ENCODE results near the gene WNK1.

The WNK1 gene

GRCh38 chr12:951176-951575, 198.8 kb downstream of the WNK1 start:
- no peak for DNase-seq (ENCODE audit: low spot score)

GRCh38 chr12:953776-954175, 201.4 kb downstream of the WNK1 start:
- DNase-seq (ENCODE audit: low spot score): no peak

GRCh38 chr12:954741-955140, 202.4 kb downstream of the WNK1 start:
- no peak for DNase-seq (ENCODE audit: low spot score)

DNA sequence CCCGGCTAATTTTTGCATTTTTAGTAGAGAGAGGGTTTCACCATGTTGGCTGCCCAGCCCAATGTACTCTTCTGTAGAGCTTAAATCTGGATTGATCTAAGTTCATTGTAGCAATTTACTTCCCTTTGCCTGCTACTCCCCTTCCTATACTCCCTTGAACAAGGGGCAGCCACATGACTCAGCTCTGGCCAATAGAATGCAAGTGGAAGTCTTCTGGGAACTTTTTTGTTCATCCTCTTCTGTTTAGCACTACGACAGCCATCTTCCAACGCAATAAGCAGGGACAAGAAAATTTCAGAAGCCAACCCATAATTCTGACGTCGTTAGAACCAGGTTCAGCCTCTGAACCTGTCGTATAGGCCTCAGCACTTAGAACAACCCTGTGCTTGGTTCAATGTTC, 203.6 kb downstream of the WNK1 start:
- no peak for DNase-seq (ENCODE audit: low spot score)

- no peak for DNase-seq (ENCODE audit: low spot score)
These were observed 206.3 kb downstream of the WNK1 start for GRCh38 chr12:958588-959123.
